SKM-1 treated with dmso at 0.1 percent for 144 hours (cell line): ENCODE results near the gene PIK3CA.

Experiments
- DNase-seq: peaks from one replicate; lab custom pipeline; 2025; ENCODE audit not compliant: unreplicated experiment; lab: John Stamatoyannopoulos, UW

Gene PIK3CA

DNA sequence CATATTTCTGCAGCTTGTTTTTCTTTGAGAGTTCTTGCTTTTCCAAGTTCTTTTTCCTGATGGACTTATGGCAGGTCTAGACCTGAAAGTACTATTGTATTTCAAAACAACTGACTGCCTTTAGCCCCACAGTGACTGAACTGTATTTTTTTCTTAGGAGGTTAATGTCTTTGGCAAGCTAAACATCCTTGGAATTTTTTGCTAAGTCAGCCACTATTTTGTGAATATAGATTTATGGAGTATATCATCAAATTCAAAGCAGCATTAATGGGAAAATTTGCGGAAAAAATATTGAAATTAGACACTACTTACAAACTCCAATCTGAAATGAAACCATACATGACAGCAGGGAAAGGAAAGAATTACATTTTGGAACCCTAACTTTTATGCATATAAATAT is 8.6 kb downstream of the PIK3CA start:
- no peak for DNase-seq

DNA sequence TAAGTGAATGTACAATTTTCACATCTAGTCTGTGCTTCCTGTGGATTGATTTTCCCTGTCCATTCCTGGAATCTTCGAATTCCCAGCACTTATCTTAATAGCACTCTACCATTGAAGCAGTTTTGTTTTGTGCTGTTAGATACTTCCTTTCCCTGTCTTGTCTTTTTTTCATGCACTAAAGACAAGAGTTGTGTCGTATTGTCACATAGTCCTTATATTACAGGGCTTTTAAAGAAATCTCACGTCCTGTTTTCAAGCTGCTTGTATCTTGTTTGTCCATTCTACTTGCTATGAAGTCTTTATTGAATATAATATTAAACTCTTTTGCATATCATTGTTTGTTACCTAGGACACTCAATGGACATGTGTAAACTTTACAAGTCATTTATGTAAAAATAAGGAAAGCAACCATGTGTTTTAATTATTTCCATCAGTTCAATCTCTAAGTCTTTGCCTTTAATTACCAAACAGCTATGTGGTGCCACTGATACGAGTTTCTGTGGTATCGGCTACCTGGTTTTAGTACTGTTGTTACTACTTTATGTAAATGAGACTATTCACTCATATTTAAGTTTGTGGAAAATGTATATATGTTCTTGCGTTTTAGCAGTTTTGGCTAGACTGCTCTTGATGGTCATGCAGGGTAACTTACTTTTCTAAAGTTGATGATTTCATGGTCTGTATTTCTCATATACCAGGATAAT is 10.3 kb downstream of the PIK3CA start:
- DNase-seq, result no peak

DNA sequence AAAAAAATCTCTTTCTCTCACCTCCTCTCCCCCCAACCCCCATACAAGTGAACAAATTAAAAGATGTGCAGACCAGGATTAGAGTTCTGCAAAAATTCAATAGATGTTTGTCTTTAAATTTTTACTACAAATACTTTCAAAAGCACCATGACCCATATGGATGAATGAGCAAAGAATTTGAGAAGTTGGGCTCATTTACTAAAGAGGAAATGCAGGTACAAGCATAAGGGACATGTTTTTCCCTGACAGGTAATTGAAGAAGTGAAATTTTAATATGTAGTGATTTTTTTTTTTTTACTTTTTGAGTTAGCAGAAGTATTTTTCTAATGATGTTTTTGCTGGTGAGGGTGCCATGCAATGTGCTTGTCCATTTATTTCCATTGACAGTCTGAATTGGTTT is 15.3 kb downstream of the PIK3CA start:
- DNase-seq, result no peak

DNA sequence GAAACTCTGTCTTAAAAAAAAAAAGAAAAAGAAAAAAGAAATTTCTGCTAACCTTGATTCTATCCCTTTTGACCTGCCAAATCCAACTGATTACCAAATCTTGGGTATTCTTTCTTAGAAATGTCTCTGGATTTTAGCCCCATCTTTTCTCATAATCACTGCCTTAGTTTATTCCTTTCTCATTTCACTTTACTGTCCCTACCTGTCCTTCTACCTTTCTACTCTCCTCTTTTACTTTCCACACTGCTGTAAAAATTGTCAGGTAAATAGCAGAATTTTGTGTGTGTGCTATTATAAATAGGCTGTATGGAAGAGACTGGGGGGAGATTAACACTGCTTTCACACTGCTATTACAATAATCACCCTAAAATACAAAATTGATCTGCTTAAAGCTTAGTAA is 16.7 kb downstream of the PIK3CA start:
- DNase-seq, result no peak

DNA sequence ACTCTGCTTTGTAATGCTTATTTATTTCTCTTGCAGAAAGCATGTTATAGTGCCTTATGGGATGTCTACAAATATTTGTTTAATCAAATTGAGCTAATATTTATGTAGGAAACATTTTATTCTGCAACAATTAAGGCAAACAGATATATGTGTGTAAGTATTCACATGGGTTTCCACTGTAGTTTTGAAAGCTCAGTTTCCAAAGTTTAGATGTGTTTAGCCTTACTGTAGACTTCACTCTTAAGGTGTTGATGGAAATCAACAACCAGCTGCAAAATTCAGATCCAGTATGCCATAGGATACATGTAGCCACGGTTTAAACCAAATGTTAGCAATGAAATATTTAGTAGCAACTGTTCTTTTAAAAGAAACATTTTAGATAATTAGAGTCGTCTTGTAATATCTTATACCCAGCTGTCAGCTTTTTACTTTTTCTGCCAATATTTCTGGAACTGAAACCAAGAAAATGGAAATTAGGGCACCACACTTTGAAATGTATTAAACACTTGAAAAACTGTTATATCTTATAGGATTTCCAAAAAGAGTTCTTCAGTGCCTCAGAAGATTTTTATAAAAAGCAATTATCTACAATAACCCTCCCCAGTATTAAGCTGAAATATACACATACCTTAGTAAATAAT is 18.5 kb downstream of the PIK3CA start:
- DNase-seq, result no peak

DNA sequence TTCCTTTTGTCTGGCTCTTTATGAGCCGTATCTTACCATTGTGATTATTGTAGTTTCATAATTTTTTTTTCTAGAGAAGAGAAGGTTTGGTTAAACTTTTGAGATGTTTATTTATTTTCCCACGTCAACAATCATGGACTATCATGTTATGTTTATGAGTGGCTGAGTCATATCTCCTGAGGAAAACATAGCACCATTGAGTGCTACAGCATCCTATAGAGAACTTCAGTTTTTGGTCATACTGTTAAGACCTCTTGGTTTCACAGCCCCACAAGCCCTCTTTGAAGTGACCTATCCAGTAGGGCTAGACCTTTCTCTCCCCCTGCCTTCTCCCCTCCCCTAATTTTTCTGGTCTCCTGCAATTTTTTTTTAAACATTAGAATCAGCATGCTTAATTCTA is 20.8 kb downstream of the PIK3CA start:
- no peak for DNase-seq

DNA sequence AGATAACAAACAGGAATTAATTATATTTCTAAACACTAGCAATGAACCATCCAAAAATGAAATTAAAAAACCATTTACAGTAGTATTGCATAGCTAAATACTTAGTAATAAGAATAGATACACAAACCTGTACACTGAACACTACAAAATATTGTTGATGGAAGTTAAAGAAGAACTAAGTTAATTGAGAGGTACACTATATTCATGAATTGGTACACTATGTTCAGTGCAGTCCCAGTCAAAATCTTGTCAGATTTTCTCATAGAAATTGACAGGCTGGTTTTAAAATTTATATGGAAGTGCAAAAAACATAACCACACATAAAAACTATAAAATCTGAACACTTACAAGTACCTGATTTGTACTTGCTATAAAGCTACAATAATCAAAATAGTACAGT is 24.4 kb downstream of the PIK3CA start:
- DNase-seq, result no peak

DNA sequence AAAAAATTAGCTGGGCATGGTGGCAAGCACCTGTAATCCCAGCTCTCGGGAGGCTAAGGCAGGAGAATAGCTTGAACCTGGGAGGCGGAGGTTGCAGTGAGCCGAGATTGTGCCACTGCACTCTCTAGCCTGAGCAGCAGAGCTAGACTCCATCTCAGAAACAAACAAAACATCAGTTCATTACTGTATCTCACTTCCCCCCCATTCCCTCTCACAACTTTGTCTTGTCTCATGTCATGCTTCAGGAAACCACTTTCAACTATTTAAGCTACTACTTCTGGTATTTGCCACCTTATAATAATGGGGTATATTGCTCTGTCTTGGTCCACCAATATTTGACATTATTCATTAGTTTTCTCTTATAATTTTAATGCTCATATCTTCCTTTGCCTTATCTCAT is 26.2 kb downstream of the PIK3CA start:
- DNase-seq, result no peak

DNA sequence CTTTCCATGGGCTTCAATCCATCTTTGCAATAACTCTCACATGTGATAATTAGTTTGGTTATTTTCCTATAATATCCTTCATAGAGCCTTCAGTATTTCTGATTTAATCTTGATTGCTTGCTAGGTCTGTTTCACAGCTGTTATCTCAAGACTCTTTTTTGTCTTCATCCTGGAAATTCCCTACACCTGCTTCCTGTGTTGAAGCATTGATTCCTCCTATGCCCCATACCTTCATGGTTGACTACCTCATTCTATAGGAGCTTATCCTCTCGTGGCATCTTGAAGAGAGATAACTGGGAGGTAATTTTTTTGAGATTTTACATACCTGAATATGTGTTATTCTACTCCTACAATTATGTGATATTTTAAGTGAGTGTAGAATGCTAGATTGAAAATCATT is 26.7 kb downstream of the PIK3CA start:
- no peak for DNase-seq

DNA sequence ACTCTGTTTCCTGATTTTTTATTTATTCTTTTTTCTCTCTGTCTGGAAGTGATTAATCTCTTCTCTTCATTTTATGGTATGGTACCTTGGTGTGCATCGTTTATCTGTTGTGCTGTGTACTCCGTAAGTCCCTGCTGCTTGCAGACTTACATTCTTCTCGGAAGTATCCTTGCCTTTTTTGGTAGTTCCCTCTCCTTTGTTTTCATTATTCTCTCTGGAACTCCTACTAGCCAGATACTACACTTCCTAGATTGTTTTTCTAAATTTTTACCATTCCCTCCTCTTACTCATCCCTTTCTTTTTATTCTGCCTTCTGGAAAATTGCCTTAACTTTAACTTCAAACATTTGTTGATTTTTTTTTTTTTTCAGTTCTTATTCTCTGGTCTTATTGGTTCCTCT is 27.2 kb downstream of the PIK3CA start:
- DNase-seq, result no peak

DNA sequence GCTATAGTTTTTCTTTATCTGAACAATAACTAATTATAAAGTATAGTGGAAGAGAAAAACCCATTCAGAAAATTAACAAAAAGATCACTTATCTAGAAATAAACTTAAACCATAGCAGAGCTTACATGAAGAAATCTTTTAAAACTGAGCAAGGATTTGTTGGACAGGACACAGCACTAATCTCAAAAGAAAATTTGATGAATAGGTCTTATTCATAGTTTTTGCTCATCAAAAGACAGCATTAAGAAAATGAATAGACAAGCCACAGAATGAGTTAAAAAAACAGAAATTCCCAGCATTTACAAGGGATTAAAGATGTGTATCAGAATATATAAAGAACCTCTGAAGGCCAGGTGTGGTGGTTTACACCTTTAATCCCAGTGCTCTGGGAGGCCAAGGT is 29.5 kb downstream of the PIK3CA start:
- DNase-seq, result no peak

DNA sequence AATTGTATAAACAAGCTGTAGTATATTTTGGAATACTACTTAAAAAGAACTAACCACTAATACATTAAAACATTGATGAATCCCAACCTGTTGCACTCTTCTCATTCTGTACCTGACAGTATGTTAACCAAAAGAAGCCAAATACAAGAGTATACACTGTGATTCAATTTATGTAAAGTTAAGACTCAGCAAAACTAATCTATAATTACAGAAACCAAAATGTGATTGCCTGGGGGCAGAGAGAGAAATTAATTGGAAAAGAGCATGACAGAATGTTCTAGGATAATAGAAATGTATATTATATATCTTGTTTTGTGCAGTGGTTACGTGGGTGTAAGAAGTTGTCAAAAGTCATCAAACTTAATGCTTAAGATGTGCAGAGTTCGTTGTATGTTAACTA is 31.1 kb downstream of the PIK3CA start:
- no peak for DNase-seq

DNA sequence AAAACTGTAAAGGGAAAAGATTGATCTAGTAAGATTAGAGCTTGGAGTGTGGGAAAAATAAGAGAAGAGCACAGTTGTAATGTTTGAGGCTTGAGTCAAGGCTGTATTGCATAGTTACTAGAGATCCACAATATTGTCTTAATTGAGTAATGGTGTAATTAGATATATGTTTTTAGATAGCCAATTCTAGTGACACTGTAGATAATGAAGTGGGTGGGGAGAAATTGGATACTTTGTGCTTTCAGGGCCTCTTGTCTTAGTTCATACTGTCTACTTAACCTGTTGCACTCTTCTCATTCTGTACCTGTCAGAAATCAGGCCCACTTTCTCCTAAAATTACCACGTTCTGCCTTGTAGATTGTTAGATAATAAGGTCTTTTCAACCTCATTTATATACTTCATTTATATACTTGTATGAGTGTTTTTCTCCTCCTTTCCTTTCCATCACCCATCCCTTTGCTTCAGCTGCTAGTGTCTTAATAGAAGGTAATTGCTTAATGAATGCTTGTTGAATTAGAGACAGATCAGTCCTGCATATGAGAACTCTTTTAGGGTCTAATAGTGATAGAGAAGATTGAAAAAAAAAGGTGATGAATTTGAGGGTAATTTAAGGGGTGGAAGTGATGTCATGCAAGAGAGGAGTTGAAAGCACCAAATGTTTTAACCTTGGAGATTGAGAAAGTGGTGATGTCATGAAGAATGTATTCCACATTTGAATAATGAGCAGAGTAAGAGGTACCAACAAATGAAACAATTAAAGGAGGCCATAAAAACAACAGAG is 32.0 kb downstream of the PIK3CA start:
- DNase-seq, result no peak

DNA sequence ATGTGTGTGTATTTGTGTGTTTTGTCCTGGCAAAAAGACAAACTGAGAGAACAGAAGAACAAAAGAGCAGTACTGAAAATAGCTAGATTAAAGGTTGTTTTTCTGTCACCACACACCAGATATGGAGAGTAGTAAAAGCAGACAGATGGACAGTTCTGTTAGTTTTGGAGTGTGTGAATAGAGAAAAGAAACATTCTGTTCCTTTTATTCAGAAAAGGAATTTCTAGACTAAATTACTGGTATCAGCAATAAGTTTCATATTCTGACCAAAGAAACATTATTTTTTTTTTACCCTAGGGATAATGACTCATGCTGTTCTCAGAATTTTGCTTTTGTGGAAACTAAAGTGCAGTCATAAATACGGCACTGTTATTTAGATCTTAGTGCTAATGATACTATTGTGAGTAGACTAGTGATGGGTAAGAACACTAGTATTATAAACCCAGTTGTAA is 32.9 kb downstream of the PIK3CA start:
- no peak for DNase-seq

DNA sequence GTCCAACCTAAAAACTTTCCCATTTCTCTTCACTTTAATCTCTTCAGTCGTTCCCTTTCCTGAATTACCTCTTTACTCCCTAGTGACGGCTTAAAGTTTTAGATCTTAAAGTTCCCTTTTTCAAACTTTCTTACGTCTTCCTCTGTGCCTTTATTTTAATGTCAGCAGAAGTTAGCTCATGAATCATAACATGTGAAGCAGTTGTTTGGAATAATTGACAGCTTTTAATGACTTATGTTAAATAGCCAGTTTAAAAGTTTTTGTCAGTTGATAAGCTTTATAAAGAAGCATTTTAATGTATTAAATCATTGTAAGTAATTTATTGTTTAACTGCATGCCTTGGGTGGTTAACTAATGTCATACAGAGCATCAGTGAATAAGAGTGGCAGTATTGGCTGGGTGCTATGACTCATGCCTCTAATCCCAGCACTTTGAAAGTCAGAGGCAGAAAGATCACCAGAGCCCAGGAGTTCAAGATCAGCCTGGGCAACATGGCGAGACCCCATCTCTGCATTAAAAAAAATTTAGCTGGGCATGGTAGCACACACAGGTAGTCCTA is 33.9 kb downstream of the PIK3CA start:
- DNase-seq, result no peak

DNA sequence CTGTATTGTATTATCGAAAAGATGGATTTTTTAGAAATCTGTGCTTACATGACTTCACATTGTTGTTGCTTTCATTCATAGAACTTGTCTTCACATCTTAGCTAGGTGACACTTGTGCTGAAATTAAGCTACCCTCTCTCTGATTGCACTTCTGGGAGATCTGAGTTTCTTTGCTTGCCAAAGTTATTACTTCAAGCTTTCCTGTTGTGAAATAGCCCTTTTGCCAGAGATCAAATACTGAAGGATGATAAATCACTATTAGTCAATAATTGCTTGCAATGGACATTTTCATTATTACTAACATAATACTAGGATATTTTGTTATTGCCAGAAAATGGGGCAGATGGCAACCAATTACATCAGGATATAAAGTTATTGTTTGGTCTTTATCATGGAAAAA is 34.7 kb downstream of the PIK3CA start:
- DNase-seq, result no peak

DNA sequence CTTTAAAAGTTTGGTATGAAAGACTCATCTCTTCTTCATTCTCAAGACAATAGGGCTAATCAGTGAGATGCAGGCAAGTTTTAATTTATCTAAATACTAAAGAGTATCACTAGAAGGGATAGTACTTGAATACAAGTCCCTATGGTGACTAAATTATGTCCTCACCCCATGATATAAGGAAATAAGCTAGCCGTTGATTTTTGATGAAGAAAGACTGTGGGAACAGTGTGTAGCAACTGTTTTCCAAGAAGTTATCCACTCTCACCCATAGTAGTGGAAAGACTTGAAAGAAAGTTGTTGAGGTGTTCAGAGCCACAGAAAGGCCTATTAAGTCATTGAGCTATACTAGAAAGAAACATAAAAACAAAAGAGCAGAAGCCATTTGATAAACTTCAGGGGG is 36.7 kb downstream of the PIK3CA start:
- DNase-seq, result no peak

DNA sequence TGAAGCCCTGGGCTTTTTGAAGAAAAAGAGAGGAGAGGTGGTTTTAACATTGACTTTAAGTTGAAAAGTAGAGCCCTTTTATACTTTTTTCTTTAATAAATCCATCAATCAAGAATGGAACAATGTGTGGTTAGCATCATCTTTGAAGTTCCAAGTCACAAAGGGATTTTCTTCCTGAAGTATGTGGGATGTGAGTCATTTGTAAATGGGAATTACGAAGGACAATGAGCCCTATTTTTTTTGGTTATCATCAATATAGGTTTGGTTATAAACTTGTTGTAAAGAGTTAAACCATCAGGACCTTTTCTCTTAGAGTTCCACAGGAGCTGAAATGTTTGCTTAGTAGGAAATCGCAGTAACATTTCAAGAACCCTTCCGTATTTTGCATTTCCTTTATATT is 38.3 kb downstream of the PIK3CA start:
- no peak for DNase-seq

DNA sequence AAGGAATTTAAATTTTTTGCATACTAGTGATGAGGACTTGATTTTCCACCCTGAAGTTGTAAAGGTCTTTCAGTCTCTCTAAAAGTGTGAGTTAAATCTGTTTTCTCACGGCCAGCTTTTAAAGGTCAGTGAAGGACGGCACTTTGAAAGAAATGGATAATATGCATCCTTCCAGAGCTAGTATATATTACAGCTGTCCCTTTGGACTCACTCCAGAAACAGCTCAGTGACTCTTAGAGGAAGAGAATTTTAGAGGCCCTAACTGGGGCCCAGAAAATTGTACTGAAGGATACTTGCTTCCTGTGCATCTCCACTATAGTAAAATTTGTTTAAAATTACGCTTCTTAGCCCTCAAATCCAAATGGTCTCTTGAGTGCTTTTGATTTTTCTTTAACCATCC is 41.6 kb downstream of the PIK3CA start:
- no peak for DNase-seq

DNA sequence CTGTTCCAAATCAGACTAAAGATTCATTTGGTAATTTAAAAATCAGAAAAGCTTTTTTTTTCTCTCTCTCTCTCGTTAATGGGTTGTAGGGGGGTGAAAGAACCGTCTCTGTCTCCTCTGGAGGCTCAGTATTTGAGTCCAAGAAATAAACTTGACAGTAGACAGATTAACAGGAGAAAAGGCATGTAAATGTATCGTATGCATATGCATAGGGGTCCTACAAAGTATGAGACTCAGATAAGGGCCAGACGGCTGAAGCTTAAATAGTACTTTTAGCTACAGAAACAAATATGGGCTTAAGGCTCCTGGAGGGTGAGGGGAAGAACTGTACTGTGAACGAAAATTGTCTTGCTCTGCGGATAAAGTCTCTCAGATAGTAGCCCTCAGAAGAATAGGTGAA is 42.4 kb downstream of the PIK3CA start:
- DNase-seq, result no peak

DNA sequence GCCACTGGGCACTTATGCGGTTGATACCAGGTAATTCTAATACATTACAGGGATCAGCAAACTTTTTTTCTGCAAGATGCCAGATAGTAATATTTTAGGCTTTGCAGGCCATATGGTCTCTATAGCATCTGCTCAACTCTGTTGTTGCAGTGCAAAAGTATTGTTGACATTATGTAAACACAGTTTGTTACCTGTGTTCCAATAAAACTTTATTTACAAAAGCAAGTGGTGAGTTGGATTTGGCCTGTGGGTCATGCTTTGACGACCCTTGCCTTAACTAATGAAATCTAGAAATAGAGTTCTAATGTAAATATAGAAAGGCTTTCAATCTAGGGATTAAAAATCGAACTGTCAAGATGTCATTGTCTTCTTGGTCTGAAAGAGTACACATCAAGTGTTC is 44.4 kb downstream of the PIK3CA start:
- DNase-seq, result no peak

DNA sequence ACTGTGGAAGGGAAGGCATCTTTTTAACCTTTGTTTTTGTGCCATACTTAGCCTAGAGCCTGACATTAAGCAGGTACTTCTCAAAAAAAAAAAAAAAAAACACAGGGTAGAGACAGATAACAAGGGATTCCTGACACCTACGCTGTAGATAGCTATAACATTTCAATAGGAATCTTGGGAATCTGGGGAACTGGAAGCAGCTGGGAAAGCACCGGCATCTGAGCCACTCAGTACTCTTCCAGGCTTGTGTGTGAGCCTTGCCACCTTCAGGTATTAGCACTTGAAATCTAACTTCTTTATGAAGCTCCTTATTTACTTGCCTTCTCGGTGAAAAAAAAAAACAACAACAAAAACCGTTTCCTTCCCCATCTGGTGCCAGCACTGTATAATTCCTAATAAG is 46.8 kb downstream of the PIK3CA start:
- DNase-seq, result no peak
